ENCODE measurements around the gene EMILIN2. TPM values are rescaled to one million over a fixed set of nuclear protein-coding genes. Genes with fewer than 3 reads are reported as not detected.

Gene EMILIN2
- total RNA-seq, 2 donors from 2014 or later, result 33.6 to 38.6 TPM

- H3K4me3 ChIP-seq, result no peak overlapping the region
- no peaks in the 10 kb centered on the region for H3K27me3 ChIP-seq (replicated peaks; ENCODE audit: insufficient read depth)
- no peaks in the 10 kb centered on the region for H3K4me1 ChIP-seq (replicated peaks)
- 84% methylated on average over 12 of the region's 12 CpGs for WGBS
- H3K27ac ChIP-seq, result no peak overlapping the region
- no peak for DNase-seq (ENCODE audit: low spot score)
- H3K36me3 ChIP-seq, result no peaks in the 10 kb centered on the region
- H3K9me3 ChIP-seq, result no peaks in the 10 kb centered on the region
- intact Hi-C loops (cut with DNase I), result no loop called here
- TF ChIP-seq CTCF (IDR thresholded peaks at IDR 0.05) (no peak), POLR2AphosphoS5 (IDR thresholded peaks at IDR 0.05) (no peak), POLR2A (IDR thresholded peaks at IDR 0.05) (no peak)
Observed at GRCh38 chr18:2897448-2898185, 50.8 kb downstream of the EMILIN2 start.

- WGBS, result 81% methylated on average over 6 of the region's 6 CpGs
- no peak for TF ChIP-seq POLR2AphosphoS5 (IDR thresholded peaks at IDR 0.05)
- no peak for TF ChIP-seq CTCF (IDR thresholded peaks at IDR 0.05)
- TF ChIP-seq POLR2A (IDR thresholded peaks at IDR 0.05), result no peak
- no peak overlapping the region for H3K27ac ChIP-seq
- no peak for DNase-seq (ENCODE audit: low spot score)
- H3K36me3 ChIP-seq, result no peaks in the 10 kb centered on the region
- H3K27me3 ChIP-seq (replicated peaks; ENCODE audit: insufficient read depth), result no peaks in the 10 kb centered on the region
- no peak overlapping the region for H3K4me3 ChIP-seq
- intact Hi-C loops (cut with DNase I), result no loop called here
- no peaks in the 10 kb centered on the region for H3K9me3 ChIP-seq
- no peaks in the 10 kb centered on the region for H3K4me1 ChIP-seq (replicated peaks)
Observed at GRCh38 chr18:2898186-2898640, 51.4 kb downstream of the EMILIN2 start.

GRCh38 chr18:2900684-2901422 is 54.0 kb downstream of the EMILIN2 start:
- no peak for DNase-seq (ENCODE audit: low spot score)
- H3K27me3 ChIP-seq (replicated peaks; ENCODE audit: insufficient read depth), result no peaks in the 10 kb centered on the region

GRCh38 chr18:2901423-2901985 is 54.7 kb downstream of the EMILIN2 start:
- DNase-seq (ENCODE audit: low spot score), result no peak
- intact Hi-C loops (cut with DNase I), result loop anchor here (2.0 kb wide), 1 partner anchor 75 kb away; no protein-coding TSS in a partner anchor
- Histone ChIP-seq H3K9me3 (no peaks in the 10 kb centered on the region), H3K27ac (no peak overlapping the region), H3K4me3 (no peak overlapping the region), H3K27me3 (replicated peaks; ENCODE audit: insufficient read depth) (no peaks in the 10 kb centered on the region), H3K36me3 (no peaks in the 10 kb centered on the region), H3K4me1 (replicated peaks) (no peaks in the 10 kb centered on the region)
- WGBS, result 73% methylated on average over 13 of the region's 14 CpGs
- TF ChIP-seq POLR2A (IDR thresholded peaks at IDR 0.05) (no peak), POLR2AphosphoS5 (IDR thresholded peaks at IDR 0.05) (no peak)

More at GRCh38 chr18:2900684-2901422, 54.0 kb downstream of the EMILIN2 start:
- Histone ChIP-seq H3K4me1 (replicated peaks) (no peaks in the 10 kb centered on the region), H3K9me3 (no peaks in the 10 kb centered on the region), H3K36me3 (no peaks in the 10 kb centered on the region), H3K4me3 (no peak overlapping the region), H3K27ac (no peak overlapping the region)
- intact Hi-C loops (cut with DNase I), result loop anchor here (2.0 kb wide), 1 partner anchor 74 kb away; no protein-coding TSS in a partner anchor
- TF ChIP-seq POLR2A (IDR thresholded peaks at IDR 0.05) (no peak), CTCF (IDR thresholded peaks at IDR 0.05) (no peak), POLR2AphosphoS5 (IDR thresholded peaks at IDR 0.05) (no peak)
- 59% methylated on average over 8 of the region's 8 CpGs for WGBS

- TF ChIP-seq POLR2AphosphoS5 (IDR thresholded peaks at IDR 0.05) (no peak), POLR2A (IDR thresholded peaks at IDR 0.05) (no peak), CTCF (IDR thresholded peaks at IDR 0.05) (no peak)
- H3K4me1 ChIP-seq (replicated peaks), result no peaks in the 10 kb centered on the region
- no peak overlapping the region for H3K4me3 ChIP-seq
- 66% methylated on average over 7 of the region's 7 CpGs for WGBS
- intact Hi-C loops (cut with DNase I), result no loop called here
- H3K27ac ChIP-seq, result no peak overlapping the region
- H3K9me3 ChIP-seq, result no peaks in the 10 kb centered on the region
- no peaks in the 10 kb centered on the region for H3K36me3 ChIP-seq
- H3K27me3 ChIP-seq (replicated peaks; ENCODE audit: insufficient read depth), result no peaks in the 10 kb centered on the region
- DNase-seq (ENCODE audit: low spot score), result no peak
Observed at GRCh38 chr18:2902327-2902726, 55.5 kb downstream of the EMILIN2 start.

All from prostate gland (tissue), 2 donors.